H1 (cell line): Measurements from ENCODE around the gene FXYD3.

ENCODE experiments used
- CREB1 ChIP-seq: IDR thresholded peaks from 2 replicates; pipeline ENCODE4 v1.6.1; 2012; ENCODE audit warnings: inconsistent platforms
- CTCF ChIP-seq, 3 experiments: IDR thresholded peaks; 1 replicate in 2 of 3; 2 replicates in 1 of 3; pipeline versions ENCODE4 v1.5.1 to v1.6.1; 2011; ENCODE audit warnings: low read length in 3 of 3, mild to moderate bottlenecking in 3 of 3, inconsistent platforms in 2 of 3, low read depth in 1 of 3, moderate library complexity in 1 of 3; ENCODE audit not compliant: insufficient read depth in 1 of 3; ENCODE audit errors: control extremely low read depth in 1 of 3
- EZH2 ChIP-seq: fragments of 200-600 bp; sonication (generic); IDR thresholded peaks from 2 replicates; pipeline ENCODE4 v1.7.1; 2012; ENCODE audit warnings: low read depth, mild to moderate bottlenecking, moderate library complexity, low read length, inconsistent platforms; ENCODE audit not compliant: severe bottlenecking
- POLR2A ChIP-seq, 2 experiments: IDR thresholded peaks; 1 replicate in 1 of 2; 2 replicates in 1 of 2; pipeline ENCODE4 v1.6.1; 2011; ENCODE audit warnings: low read depth in 2 of 2, low read length in 2 of 2, mild to moderate bottlenecking in 2 of 2; ENCODE audit errors: control extremely low read depth in 1 of 2
- POLR2AphosphoS5 ChIP-seq: IDR thresholded peaks from 2 replicates; pipeline ENCODE4 v1.6.1; 2011; ENCODE audit warnings: low read depth, low read length
- RFX5 ChIP-seq: IDR thresholded peaks from 2 replicates; pipeline ENCODE4 v1.6.1; 2011; ENCODE audit warnings: low read depth, low read length, improper control_type of control experiment, borderline replicate concordance
- RNF2 ChIP-seq: fragments of 200-900, 300-1000 bp; sonication (generic); IDR thresholded peaks from 2 replicates; pipeline ENCODE4 v1.7.1; 2016; ENCODE audit warnings: borderline replicate concordance, low read depth, mild to moderate bottlenecking, antibody characterized with exemption, low read length; ENCODE audit not compliant: poor library complexity, severe bottlenecking; ENCODE audit errors: missing control alignments
- SIN3A ChIP-seq, 2 experiments: IDR thresholded peaks in 1 of 2; conservative IDR thresholded peaks in 1 of 2; 2 replicates each; pipeline ENCODE4 v1.6.1; 2011 to 2012; ENCODE audit warnings: low read length in 2 of 2, improper control_type of control experiment in 1 of 2, low read depth in 1 of 2, mild to moderate bottlenecking in 1 of 2
- SP2 ChIP-seq: IDR thresholded peaks from 2 replicates; pipeline ENCODE4 v1.6.1; 2012; ENCODE audit warnings: mild to moderate bottlenecking, low read length, inconsistent platforms
- SRF ChIP-seq: IDR thresholded peaks from 2 replicates; pipeline ENCODE4 v1.6.1; 2011; ENCODE audit warnings: mild to moderate bottlenecking, low read depth, low read length, moderate library complexity

- no peak for TF ChIP-seq RFX5
- no peak for TF ChIP-seq EZH2
- peak; percentile 91 to 94 (median 94) for TF ChIP-seq CTCF (IDR thresholded peaks at IDR 0.05; ENCODE audit: control extremely low read depth in 1 of 3, insufficient read depth in 1 of 3, low read depth in 1 of 3, low read length in 3 of 3)
- peak; percentile 15 to 86; a peak in 1 of 4 replicates for TF ChIP-seq SIN3A (conservative IDR thresholded peaks at IDR 0.05 in 1 of 2, IDR thresholded peaks at IDR 0.05 in 1 of 2; ENCODE audit: low read depth in 1 of 2, low read length in 2 of 2)
- no peak for TF ChIP-seq SP2
- no peak for TF ChIP-seq POLR2AphosphoS5
- TF ChIP-seq POLR2A (IDR thresholded peaks at IDR 0.05; ENCODE audit: control extremely low read depth in 1 of 2, low read depth in 2 of 2, low read length in 2 of 2), result no peak
- peak; percentile 36; the same call in 1 of the 2 replicates for TF ChIP-seq CREB1
- no peak for TF ChIP-seq SRF
- TF ChIP-seq RNF2, result no peak
Measured at GRCh38 chr19:35135389-35135909, 19.8 kb downstream of the FXYD3 start.
